CD4-positive, alpha-beta T cell (primary cell): ENCODE measurements around the gene CDH12. TPM values are rescaled to one million over a fixed set of nuclear protein-coding genes. Genes with fewer than 3 reads are reported as not detected.

Experiments
- ATAC-seq: fragments of 200-7000 bp; cut with Tn5 transposase; one replicate; pipeline ENCODE4 v1.10.0; 2022; ENCODE audit warnings: mild to moderate bottlenecking; ENCODE audit not compliant: poor library complexity
- CTCF ChIA-PET: fragments of 350-600 bp; sonication (Branson Sonifier 250); formaldehyde crosslinking; loops from one replicate; lab custom pipeline; 2021; ENCODE audit warnings: antibody characterized with exemption, inconsistent platforms; lab: Charles Lee
- POLR2A ChIA-PET: fragments of 350-600 bp; sonication (Branson Sonifier 250); formaldehyde crosslinking; loops from one replicate; lab custom pipeline; 2021; ENCODE audit warnings: antibody characterized with exemption, inconsistent platforms; lab: Charles Lee
- DNase-seq, 14 experiments: peaks; one replicate each; pipeline ENCODE4 v3.0.0-alpha.2; 2013 to 2020; ENCODE audit warnings: mixed read lengths in 2 of 14
- H3K27ac ChIP-seq, 2 donors: one replicate each; pipeline versions ENCODE4 v1.5.1 to v1.7.0; 2013; ENCODE audit warnings: low read length in 2 of 2, low read depth in 1 of 2, mild to moderate bottlenecking in 1 of 2
- H3K27me3 ChIP-seq, 2 experiments: 1 replicate in 1 of 2; 2 replicates in 1 of 2; pipeline versions ENCODE4 v1.6.1 to v1.7.0; 2013; ENCODE audit warnings: low read length in 2 of 2, control low read depth in 1 of 2, mild to moderate bottlenecking in 1 of 2, moderate library complexity in 1 of 2; ENCODE audit not compliant: insufficient read depth in 2 of 2, control insufficient read depth in 1 of 2
- H3K36me3 ChIP-seq: one replicate; pipeline ENCODE4 v1.6.1; 2013; ENCODE audit warnings: low read length, control low read depth; ENCODE audit not compliant: insufficient read depth
- H3K4me1 ChIP-seq: one replicate; pipeline ENCODE4 v1.6.1; 2013; ENCODE audit warnings: low read length, control low read depth; ENCODE audit not compliant: insufficient read depth
- H3K4me3 ChIP-seq: one replicate; pipeline ENCODE4 v1.5.1; 2013; ENCODE audit warnings: mild to moderate bottlenecking, low read length, moderate library complexity
- H3K9me3 ChIP-seq, 2 experiments: 1 replicate in 1 of 2; 2 replicates in 1 of 2; pipeline versions ENCODE4 v1.6.1 to v1.7.0; 2013; ENCODE audit warnings: low read length in 2 of 2, mild to moderate bottlenecking in 2 of 2, control low read depth in 1 of 2, moderate library complexity in 1 of 2; ENCODE audit not compliant: control insufficient read depth in 1 of 2, insufficient read depth in 1 of 2
- H3K27ac Mint-ChIP-seq: one replicate; pipeline ENCODE4 v1.8.0; 2020; ENCODE audit warnings: mixed read lengths
- H3K27me3 Mint-ChIP-seq: one replicate; pipeline ENCODE4 v1.8.0; 2021; ENCODE audit warnings: mixed read lengths
- H3K36me3 Mint-ChIP-seq: one replicate; pipeline ENCODE4 v1.8.0; 2021; ENCODE audit warnings: low read depth, mixed read lengths
- H3K4me1 Mint-ChIP-seq: one replicate; pipeline ENCODE4 v1.8.0; 2021; ENCODE audit warnings: low read depth, mixed read lengths
- H3K4me3 Mint-ChIP-seq: one replicate; pipeline ENCODE4 v1.8.0; 2020; ENCODE audit warnings: mild to moderate bottlenecking, mixed read lengths
- H3K9me3 Mint-ChIP-seq: one replicate; pipeline ENCODE4 v1.8.0; 2020; ENCODE audit warnings: mixed read lengths
- CTCF ChIP-seq: fragments of 200-600 bp; IDR thresholded peaks from one replicate; pipeline ENCODE4 v1.8.0; 2022; ENCODE audit warnings: antibody characterized with exemption, mild to moderate bottlenecking
- intact Hi-C, 2 experiments: fragments of 100-400 bp; cut with DNase I in 1 of 2; cut with micrococcal nuclease in 1 of 2; formaldehyde crosslinking; loops; one replicate each; pipeline versions ENCODE4 v1.15.1 to v1.9.0; 2023 to 2025; cut with DNase I, micrococcal nuclease
- total RNA-seq, 174 experiments: library from RNA in 2 of 174; stranded (reverse) in 2 of 174; gene quantifications; one replicate each; pipeline ENCODE4 v1.2.3 and lab custom pipeline; 2021 to 2026

The CDH12 gene
- total RNA-seq, 2 experiments from 2014 or later = not detected

DNA sequence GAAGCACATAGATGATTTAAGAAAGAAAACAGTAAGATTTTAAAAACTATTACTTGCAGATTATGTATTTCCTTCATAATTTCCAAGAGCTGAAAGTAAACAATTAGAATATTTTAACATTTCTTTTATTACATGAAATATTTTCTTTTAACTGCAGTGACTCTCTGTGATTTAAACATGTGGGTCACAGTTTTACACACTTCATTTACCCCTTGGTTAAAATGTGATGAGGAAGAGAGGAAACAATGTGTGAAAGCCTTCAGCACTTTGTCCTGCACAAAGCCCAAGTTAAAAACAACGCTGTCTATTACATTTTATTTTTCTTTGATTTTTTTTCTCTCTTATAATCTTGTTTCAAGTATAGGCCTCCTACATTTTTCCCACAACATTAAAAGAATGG is 801.3 kb downstream of the CDH12 start:
- ATAC-seq = no peak
- Mint-ChIP-seq H3K9me3 (peaks cover 15% of the 10 kb centered on the region), H3K4me1 (no peaks in the 10 kb centered on the region)

DNA sequence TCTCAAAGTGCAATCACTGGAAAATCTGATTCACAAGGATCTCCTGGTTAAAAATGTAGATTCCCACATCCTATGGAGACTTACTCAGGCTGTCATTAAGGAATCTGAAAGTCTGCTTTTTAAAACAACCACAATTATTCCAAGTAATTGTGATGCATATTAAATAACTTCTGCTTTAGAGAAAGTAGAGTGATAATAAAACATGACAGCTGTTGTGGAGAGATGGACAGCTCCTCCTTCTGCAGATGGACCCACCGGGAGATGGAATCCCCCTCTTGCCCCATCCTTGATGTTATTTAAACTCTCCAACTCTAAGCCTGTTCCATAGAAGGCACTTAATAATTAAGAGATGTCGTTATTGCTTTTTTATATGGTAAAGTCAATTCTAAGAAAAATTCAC is 802.2 kb downstream of the CDH12 start:
- H3K4me3 Mint-ChIP-seq = no peak overlapping the region
- H3K36me3 Mint-ChIP-seq = no peaks in the 10 kb centered on the region
- Histone ChIP-seq H3K36me3 (no peaks in the 10 kb centered on the region), H3K9me3 (peaks cover 0 to 3% of the 10 kb centered on the region in 2 experiments), H3K27ac (no peak overlapping the region), H3K4me1 (no peaks in the 10 kb centered on the region), H3K27me3 (no peaks in the 10 kb centered on the region), H3K4me3 (no peak overlapping the region)
- no peak for DNase-seq
- no peaks in the 10 kb centered on the region for H3K27me3 Mint-ChIP-seq
- ChIA-PET POLR2A (no interaction called here), CTCF (no interaction called here)
- H3K27ac Mint-ChIP-seq = no peak overlapping the region
- no peak for TF ChIP-seq CTCF
- no peaks in the 10 kb centered on the region for H3K4me1 Mint-ChIP-seq
- no peak for ATAC-seq
- intact Hi-C loops = no loop called here
- peaks cover 11% of the 10 kb centered on the region for H3K9me3 Mint-ChIP-seq

More for the DNA sequence above, 801.3 kb downstream of the CDH12 start:
- intact Hi-C loops = no loop called here
- no peak for TF ChIP-seq CTCF
- no peaks in the 10 kb centered on the region for H3K9me3 ChIP-seq
- no peak overlapping the region for H3K4me3 Mint-ChIP-seq
- H3K27me3 ChIP-seq = no peaks in the 10 kb centered on the region
- no peak overlapping the region for H3K27ac Mint-ChIP-seq
- H3K36me3 ChIP-seq = no peaks in the 10 kb centered on the region
- ChIA-PET CTCF (no interaction called here), POLR2A (no interaction called here)
- no peaks in the 10 kb centered on the region for H3K27me3 Mint-ChIP-seq
- no peak for DNase-seq
- no peaks in the 10 kb centered on the region for H3K36me3 Mint-ChIP-seq
- H3K27ac ChIP-seq = no peak overlapping the region
- H3K4me3 ChIP-seq = no peak overlapping the region
- no peaks in the 10 kb centered on the region for H3K4me1 ChIP-seq

DNA sequence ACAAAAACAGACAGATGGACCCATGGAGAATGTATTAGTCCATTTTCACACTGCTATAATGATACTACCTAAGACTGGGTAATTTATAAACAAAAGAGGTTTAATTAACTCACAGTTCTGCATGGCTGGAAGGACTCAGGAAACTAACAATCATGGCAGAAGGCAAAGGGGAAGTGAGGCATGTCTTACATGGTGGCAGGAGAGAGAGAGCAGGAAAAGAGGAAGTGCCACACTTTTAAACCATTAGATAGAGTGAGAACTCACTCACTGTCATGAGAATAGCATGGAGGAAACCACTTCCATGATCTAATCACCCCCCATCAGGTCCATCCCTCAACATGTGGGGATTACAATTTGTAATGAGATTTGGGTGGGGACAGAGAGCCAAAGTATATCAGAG is 808.9 kb downstream of the CDH12 start:
- Histone ChIP-seq H3K4me1 (no peaks in the 10 kb centered on the region), H3K36me3 (no peaks in the 10 kb centered on the region), H3K4me3 (no peak overlapping the region), H3K9me3 (peaks cover 0 to 3% of the 10 kb centered on the region in 2 experiments), H3K27me3 (no peaks in the 10 kb centered on the region), H3K27ac (no peak overlapping the region)
- ChIA-PET POLR2A (no interaction called here), CTCF (no interaction called here)
- Mint-ChIP-seq H3K4me3 (no peak overlapping the region), H3K27me3 (no peaks in the 10 kb centered on the region), H3K4me1 (no peaks in the 10 kb centered on the region), H3K9me3 (peaks cover 13% of the 10 kb centered on the region), H3K36me3 (no peaks in the 10 kb centered on the region), H3K27ac (no peak overlapping the region)
- TF ChIP-seq CTCF = no peak
- ATAC-seq (no peak), DNase-seq (no peak)
- intact Hi-C loops = no loop called here
